HFF-Myc (cell line): Measurements from ENCODE around the gene TIMM8A.

ENCODE experiments used
- DNase-seq: peaks from one replicate; pipeline ENCODE4 v3.0.0-alpha.2; 2011; ENCODE audit warnings: low read depth; ENCODE audit errors: extremely low read depth
- H3K4me3 ChIP-seq: replicated peaks from 2 replicates; pipeline ENCODE4 v1.5.1; 2011; ENCODE audit warnings: low read depth, mild to moderate bottlenecking, control low read depth, low read length
- TF ChIP-seq, protein P1 (sequence below): IDR thresholded peaks from 2 replicates; pipeline ENCODE4 v1.5.1; 2012; ENCODE audit warnings: mild to moderate bottlenecking, low read depth, low read length, control low read depth; ENCODE audit errors: missing control alignments

TIMM8A gene

DNA sequence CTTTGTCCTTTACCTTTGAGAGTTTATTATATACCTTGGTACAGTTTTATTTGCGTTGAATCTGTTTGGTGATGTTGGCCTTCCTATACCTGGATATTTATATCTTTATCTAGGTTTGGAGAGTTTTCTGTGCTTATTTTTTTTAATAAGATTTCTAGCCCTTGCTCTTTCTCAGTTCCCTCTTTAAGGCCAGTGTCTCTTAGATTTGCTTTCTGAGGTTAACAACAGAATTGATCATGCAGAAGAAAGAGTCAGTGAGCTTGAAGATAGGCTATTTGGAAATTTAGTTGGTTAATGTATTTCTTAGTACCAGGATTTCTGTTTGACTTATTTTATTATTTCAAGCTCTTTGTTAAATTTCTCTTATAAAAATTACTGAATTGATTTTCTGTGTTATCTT lies 44.8 kb downstream of the TIMM8A start:
- TF ChIP-seq, protein P1, sequence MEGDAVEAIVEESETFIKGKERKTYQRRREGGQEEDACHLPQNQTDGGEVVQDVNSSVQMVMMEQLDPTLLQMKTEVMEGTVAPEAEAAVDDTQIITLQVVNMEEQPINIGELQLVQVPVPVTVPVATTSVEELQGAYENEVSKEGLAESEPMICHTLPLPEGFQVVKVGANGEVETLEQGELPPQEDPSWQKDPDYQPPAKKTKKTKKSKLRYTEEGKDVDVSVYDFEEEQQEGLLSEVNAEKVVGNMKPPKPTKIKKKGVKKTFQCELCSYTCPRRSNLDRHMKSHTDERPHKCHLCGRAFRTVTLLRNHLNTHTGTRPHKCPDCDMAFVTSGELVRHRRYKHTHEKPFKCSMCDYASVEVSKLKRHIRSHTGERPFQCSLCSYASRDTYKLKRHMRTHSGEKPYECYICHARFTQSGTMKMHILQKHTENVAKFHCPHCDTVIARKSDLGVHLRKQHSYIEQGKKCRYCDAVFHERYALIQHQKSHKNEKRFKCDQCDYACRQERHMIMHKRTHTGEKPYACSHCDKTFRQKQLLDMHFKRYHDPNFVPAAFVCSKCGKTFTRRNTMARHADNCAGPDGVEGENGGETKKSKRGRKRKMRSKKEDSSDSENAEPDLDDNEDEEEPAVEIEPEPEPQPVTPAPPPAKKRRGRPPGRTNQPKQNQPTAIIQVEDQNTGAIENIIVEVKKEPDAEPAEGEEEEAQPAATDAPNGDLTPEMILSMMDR, result no peak
- DNase-seq, result no peak
- no peak overlapping the region for H3K4me3 ChIP-seq
